GM12878 (cell line): ENCODE measurements around the gene FKBP15. TPM values are rescaled to one million over a fixed set of nuclear protein-coding genes. Genes with fewer than 3 reads are reported as not detected.

Source experiments
- ATAC-seq: fragments of 200-7000 bp; cut with Tn5 transposase; 3 replicates; pipeline ENCODE4 v1.9.1; 2020; ENCODE audit warnings: mild to moderate bottlenecking, moderate library complexity
- BruUV-seq: library from RNA; stranded (reverse); fragments of 400-500 nt; replicated peaks from 2 replicates; lab custom pipeline; 2021; lab: Mats Ljungman, UMichigan
- CTCF ChIA-PET: fragments of 300-600 bp; sonication (Branson Sonifier 250); formaldehyde crosslinking; extraction: SDS; loops from one replicate; lab custom pipeline; 2021; ENCODE audit warnings: inconsistent platforms; lab: Yijun Ruan, JAX
- POLR2A ChIA-PET: fragments of 350-600 bp; formaldehyde crosslinking; extraction: SDS; loops from one replicate; lab custom pipeline; 2021; ENCODE audit warnings: inconsistent platforms; lab: Charles Lee
- RAD21 ChIA-PET: fragments of 300-600 bp; sonication (Branson Sonifier 250); formaldehyde crosslinking; loops from one replicate; lab custom pipeline; 2023; ENCODE audit warnings: antibody characterized with exemption; ENCODE audit not compliant: unreplicated experiment; lab: Charles Lee
- SMC1A ChIA-PET: fragments of 300-600 bp; sonication (Branson Sonifier 250); formaldehyde crosslinking; loops from one replicate; lab custom pipeline; 2023; ENCODE audit not compliant: unreplicated experiment, uncharacterized antibody; lab: Charles Lee
- DNase-seq: peaks from one replicate; pipeline ENCODE4 v3.0.0-alpha.2; 2011; ENCODE audit warnings: low read depth, low spot score
- FAIRE-seq: peaks from 3 replicates; lab custom pipeline; 2011; peaks lifted over from hg19 to GRCh38; lab: Jason Lieb, UNC
- H2AFZ ChIP-seq: 2 replicates; pipeline ENCODE4 v1.6.0; 2011; ENCODE audit warnings: low read depth, low read length, control low read depth; ENCODE audit not compliant: control insufficient read depth
- H3K27ac ChIP-seq: 2 replicates; pipeline ENCODE4 v1.5.1; 2011; ENCODE audit warnings: control low read depth; ENCODE audit not compliant: control insufficient read depth, insufficient read depth
- H3K27me3 ChIP-seq, 2 experiments: replicated peaks in 1 of 2; 2 replicates each; pipeline versions ENCODE4 v1.6.0 to v1.6.1; 2011; ENCODE audit warnings: low read length in 1 of 2; ENCODE audit not compliant: control insufficient read depth in 2 of 2, insufficient read depth in 2 of 2
- H3K36me3 ChIP-seq, 2 experiments: 2 replicates each; pipeline ENCODE4 v1.5.1; 2011; ENCODE audit warnings: low read length in 1 of 2; ENCODE audit not compliant: control insufficient read depth in 2 of 2, insufficient read depth in 2 of 2
- H3K4me1 ChIP-seq: 2 replicates; pipeline ENCODE4 v1.6.1; 2011; ENCODE audit warnings: mild to moderate bottlenecking, low read length, moderate library complexity, mixed read lengths; ENCODE audit not compliant: control insufficient read depth, insufficient read depth
- H3K4me2 ChIP-seq: 2 replicates; pipeline ENCODE4 v1.6.0; 2011; ENCODE audit warnings: control low read depth; ENCODE audit not compliant: control insufficient read depth, insufficient read depth
- H3K4me3 ChIP-seq: fragments of 200-600 bp; sonication (generic); 2 replicates; pipeline ENCODE4 v1.5.1; 2016
- H3K79me2 ChIP-seq: 2 replicates; pipeline ENCODE4 v1.6.0; 2011; ENCODE audit warnings: low read length; ENCODE audit not compliant: control insufficient read depth, insufficient read depth
- H3K9ac ChIP-seq: 2 replicates; pipeline ENCODE4 v1.8.0; 2011; ENCODE audit warnings: low read length, control low read depth, mixed read lengths; ENCODE audit not compliant: control insufficient read depth, insufficient read depth
- H3K9me3 ChIP-seq: replicated peaks from 3 replicates; pipeline ENCODE4 v1.5.1; 2011; ENCODE audit warnings: mild to moderate bottlenecking, low read length; ENCODE audit not compliant: control insufficient read depth, insufficient read depth
- H4K20me1 ChIP-seq: 2 replicates; pipeline ENCODE4 v1.6.0; 2011; ENCODE audit not compliant: control insufficient read depth, insufficient read depth
- NFXL1 ChIP-seq: fragments of 450-650 bp; IDR thresholded peaks from 2 replicates; pipeline ENCODE4 v1.6.1; 2017; ENCODE audit warnings: antibody characterized with exemption, mild to moderate bottlenecking, borderline replicate concordance
- RFX5 ChIP-seq: IDR thresholded peaks from 2 replicates; pipeline ENCODE4 v1.6.1; 2011; ENCODE audit warnings: low read depth, low read length, improper control_type of control experiment
- WGBS: methylation state at CpG from one replicate; pipeline ENCODE4 v1.1.6; 2016; ENCODE audit warnings: low lambda C conversion rate; ENCODE audit not compliant: insufficient replicate concordance, insufficient coverage; ENCODE audit errors: missing lambda C conversion rate; 5-methylcytosine and 5-hydroxymethylcytosine counted together
- in situ Hi-C: fragments of 300-500 bp; cut with MboI; formaldehyde crosslinking; loops from 9 replicates; pipeline ENCODE4 v1.14.3; 2018; ENCODE audit warnings: mixed read lengths
- intact Hi-C: fragments of 100-400 bp; cut with micrococcal nuclease; formaldehyde crosslinking; loops from one replicate; pipeline ENCODE4 v1.14.2; 2022; ENCODE audit not compliant: unreplicated experiment
- polyA plus RNA-seq, 11 experiments: library from polyadenylated mRNA; depleted of rRNA in 4 of 11; unstranded in 6 of 11; stranded (reverse) in 5 of 11; fragments of >200 nt; fragmentation: Nextera tagmentation in 4 of 11; fragmentation: Illumina TruSeq in 1 of 11; extraction: Ambion mirVana in 4 of 11; extraction: Trizol in 1 of 11; gene quantifications; 1 replicate in 1 of 11; 2 replicates in 10 of 11; pipeline versions ENCODE4 v1.2.1 to v1.2.3, GENCODE V29; 2011 to 2016; ENCODE audit warnings: inconsistent platforms in 2 of 11, missing spikeins in 2 of 11, low read depth in 1 of 11
- total RNA-seq, 4 experiments: library from RNA; depleted of rRNA in 3 of 4; stranded (reverse); fragments of >200 nt in 3 of 4; fragmentation: Illumina TruSeq in 1 of 4; extraction: Trizol in 1 of 4; gene quantifications; 2 replicates each; pipeline versions ENCODE4 v1.2.1 to v1.2.3, GENCODE V29; 2013 to 2021
- TF ChIP-seq, protein P1 (sequence below): IDR thresholded peaks from 2 replicates; pipeline ENCODE4 v1.6.1; 2012; ENCODE audit warnings: mild to moderate bottlenecking, low read depth, low read length

Gene FKBP15
- total and polyA plus RNA-seq, 10 of the 15 experiments (the other 5 are each of a cell fraction or from before 2014, with no cell fraction given), result 5.0 to 53.4 (median 21.2) TPM

DNA sequence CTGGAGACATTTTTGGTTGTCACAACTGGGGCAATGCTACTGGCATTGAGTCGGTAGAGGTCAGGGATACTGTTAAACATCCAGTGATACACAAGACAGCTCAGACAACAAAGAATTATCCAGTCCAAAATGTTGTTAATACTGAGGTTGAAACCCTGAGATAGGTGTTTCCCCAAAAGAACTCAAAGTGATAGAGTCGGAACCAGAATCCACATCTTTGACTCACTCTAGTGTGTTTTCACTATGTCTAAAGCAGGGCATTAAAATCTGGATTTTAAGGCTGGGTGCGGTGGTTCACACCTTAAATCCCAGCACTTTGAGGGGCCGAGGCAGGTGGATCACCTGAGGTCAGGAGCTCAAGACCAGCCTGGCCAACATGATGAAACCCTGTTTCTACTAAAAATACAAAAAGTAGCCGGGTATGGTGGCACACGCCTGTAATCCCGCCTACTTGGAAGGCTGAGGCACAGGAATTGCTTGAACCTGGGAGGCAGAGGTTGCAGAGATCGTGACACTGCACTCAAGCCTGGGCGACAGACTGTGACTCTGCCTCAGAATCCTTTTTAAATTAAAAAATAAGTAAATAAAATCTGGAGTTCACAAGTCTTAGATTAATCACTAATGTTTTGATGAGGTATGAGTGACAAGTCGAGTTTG is 17.3 kb upstream of the FKBP15 start:
- no peak overlapping the region for H2AFZ ChIP-seq
- no peak overlapping the region for H3K4me3 ChIP-seq
- peaks cover 4% of the 10 kb centered on the region for H3K79me2 ChIP-seq
- ChIA-PET SMC1A (interaction anchor here (0.5 to 4.4 kb wide), 2 partner anchors 18 to 923 kb away, joined by 4 to 14 read pairs; partner anchors contain the start of genes FKBP15 and SLC31A1), RAD21 (no interaction called here), POLR2A (no interaction called here), CTCF (interaction anchor here (1.0 kb wide), 1 partner anchor 13 kb away, joined by 3 read pairs; no protein-coding TSS in a partner anchor)
- H3K9me3 ChIP-seq, result no peaks in the 10 kb centered on the region
- no peak for DNase-seq
- no peak overlapping the region for H3K27ac ChIP-seq
- TF ChIP-seq NFXL1, result no peak
- TF ChIP-seq, protein P1, sequence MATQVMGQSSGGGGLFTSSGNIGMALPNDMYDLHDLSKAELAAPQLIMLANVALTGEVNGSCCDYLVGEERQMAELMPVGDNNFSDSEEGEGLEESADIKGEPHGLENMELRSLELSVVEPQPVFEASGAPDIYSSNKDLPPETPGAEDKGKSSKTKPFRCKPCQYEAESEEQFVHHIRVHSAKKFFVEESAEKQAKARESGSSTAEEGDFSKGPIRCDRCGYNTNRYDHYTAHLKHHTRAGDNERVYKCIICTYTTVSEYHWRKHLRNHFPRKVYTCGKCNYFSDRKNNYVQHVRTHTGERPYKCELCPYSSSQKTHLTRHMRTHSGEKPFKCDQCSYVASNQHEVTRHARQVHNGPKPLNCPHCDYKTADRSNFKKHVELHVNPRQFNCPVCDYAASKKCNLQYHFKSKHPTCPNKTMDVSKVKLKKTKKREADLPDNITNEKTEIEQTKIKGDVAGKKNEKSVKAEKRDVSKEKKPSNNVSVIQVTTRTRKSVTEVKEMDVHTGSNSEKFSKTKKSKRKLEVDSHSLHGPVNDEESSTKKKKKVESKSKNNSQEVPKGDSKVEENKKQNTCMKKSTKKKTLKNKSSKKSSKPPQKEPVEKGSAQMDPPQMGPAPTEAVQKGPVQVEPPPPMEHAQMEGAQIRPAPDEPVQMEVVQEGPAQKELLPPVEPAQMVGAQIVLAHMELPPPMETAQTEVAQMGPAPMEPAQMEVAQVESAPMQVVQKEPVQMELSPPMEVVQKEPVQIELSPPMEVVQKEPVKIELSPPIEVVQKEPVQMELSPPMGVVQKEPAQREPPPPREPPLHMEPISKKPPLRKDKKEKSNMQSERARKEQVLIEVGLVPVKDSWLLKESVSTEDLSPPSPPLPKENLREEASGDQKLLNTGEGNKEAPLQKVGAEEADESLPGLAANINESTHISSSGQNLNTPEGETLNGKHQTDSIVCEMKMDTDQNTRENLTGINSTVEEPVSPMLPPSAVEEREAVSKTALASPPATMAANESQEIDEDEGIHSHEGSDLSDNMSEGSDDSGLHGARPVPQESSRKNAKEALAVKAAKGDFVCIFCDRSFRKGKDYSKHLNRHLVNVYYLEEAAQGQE, result no peak
- no peak for TF ChIP-seq RFX5
- no peaks in the 10 kb centered on the region for H3K36me3 ChIP-seq
- peak; percentile 52 for FAIRE-seq
- H3K27me3 ChIP-seq, result no peaks in the 10 kb centered on the region
- no TSS peak for BruUV-seq
- no peak for ATAC-seq
- H3K4me2 ChIP-seq, result no peak overlapping the region
- no peaks in the 10 kb centered on the region for H4K20me1 ChIP-seq
- 94% methylated on average over 10 of the region's 10 CpGs for WGBS
- peaks cover 2% of the 10 kb centered on the region; the same call in 1 of the 2 replicates for H3K4me1 ChIP-seq
- intact Hi-C loops (no loop called here), in situ Hi-C loops (no loop called here)
- H3K9ac ChIP-seq, result no peak overlapping the region
